Spleen (tissue), 7 donors: Measurements from ENCODE around the gene RANBP10.

Experiments used
- POLR2A ChIP-seq, 3 donors: fragments of 450-650 bp; IDR thresholded peaks; one replicate each; pipeline ENCODE4 v1.5.1; 2017; ENCODE audit warnings: antibody characterized with exemption in 3 of 3, mild to moderate bottlenecking in 1 of 3
- TF ChIP-seq, protein P1 (sequence below), 11 experiments: fragments of 200-600 bp in 7 of 11; fragments of 450-650 bp in 4 of 11; sonication (generic) in 4 of 11; IDR thresholded peaks in 8 of 11; conservative IDR thresholded peaks in 3 of 11; 1 replicate in 7 of 11; 2 replicates in 4 of 11; pipeline versions ENCODE4 v1.4.0 to v1.8.0; 2016 to 2021; ENCODE audit warnings: antibody characterized with exemption in 11 of 11, inconsistent platforms in 4 of 11, mild to moderate bottlenecking in 1 of 11
- donor health status: DM: no; HTN: no; CAD: no; lungs with moderate emphysema.
- donor health status: DM: no; HTN: no; CAD: no.
- donor health status: DM: no; HTN: no; CAD: no.

DNA sequence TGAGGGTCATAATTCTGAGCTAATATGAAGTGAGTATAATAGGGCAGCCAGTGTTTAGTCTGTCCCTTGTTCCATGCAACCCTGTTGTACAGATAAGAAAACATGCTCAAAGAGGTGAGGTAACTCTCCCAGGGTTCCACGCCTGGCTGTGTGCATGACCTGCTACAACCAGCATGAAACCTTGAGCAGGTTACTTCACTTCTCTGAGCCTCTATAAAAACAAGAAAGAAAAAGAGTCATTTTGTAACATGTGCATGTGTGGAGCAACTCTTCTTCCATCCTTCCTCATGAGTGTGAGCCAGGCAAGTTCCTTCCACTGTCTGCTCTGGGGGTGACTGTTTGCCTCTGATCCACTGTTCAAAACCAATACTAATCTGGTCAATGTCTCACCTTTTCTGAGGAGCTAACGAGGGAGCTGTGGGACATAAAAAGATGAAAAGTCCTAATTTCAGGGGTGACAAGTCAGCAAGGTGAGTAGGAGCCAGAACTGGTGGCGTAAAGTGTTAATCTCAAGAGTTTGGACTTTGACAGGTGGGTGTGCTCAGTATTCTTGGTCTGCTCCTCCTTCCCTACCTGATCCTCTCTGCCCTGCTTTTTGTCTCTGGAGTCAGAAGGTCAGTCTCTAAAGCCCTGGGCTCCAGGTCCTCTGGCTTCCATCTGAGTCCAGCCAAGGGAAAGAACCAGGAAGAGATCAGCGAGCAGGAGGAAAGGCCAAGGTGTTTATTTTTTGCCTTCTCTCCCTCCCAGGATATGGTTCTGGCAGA, 108.8 kb downstream of the RANBP10 start:
- TF ChIP-seq, protein P1, sequence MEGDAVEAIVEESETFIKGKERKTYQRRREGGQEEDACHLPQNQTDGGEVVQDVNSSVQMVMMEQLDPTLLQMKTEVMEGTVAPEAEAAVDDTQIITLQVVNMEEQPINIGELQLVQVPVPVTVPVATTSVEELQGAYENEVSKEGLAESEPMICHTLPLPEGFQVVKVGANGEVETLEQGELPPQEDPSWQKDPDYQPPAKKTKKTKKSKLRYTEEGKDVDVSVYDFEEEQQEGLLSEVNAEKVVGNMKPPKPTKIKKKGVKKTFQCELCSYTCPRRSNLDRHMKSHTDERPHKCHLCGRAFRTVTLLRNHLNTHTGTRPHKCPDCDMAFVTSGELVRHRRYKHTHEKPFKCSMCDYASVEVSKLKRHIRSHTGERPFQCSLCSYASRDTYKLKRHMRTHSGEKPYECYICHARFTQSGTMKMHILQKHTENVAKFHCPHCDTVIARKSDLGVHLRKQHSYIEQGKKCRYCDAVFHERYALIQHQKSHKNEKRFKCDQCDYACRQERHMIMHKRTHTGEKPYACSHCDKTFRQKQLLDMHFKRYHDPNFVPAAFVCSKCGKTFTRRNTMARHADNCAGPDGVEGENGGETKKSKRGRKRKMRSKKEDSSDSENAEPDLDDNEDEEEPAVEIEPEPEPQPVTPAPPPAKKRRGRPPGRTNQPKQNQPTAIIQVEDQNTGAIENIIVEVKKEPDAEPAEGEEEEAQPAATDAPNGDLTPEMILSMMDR (IDR thresholded peaks at IDR 0.05 in 8 of 11, conservative IDR thresholded peaks at IDR 0.05 in 3 of 11), result no peak
- no peak for TF ChIP-seq POLR2A (IDR thresholded peaks at IDR 0.05)
